GM12878 (cell line): ENCODE data around the gene SUPT7L. TPM values are rescaled to one million over a fixed set of nuclear protein-coding genes. Genes with fewer than 3 reads are reported as not detected.
A peak's percentile ranks its signal among the peaks of the same experiment; 100 is the strongest.

ENCODE experiments used
- CBX3 ChIP-seq: fragments of 200-600 bp; sonication (generic); IDR thresholded peaks from 2 replicates; pipeline ENCODE4 v1.6.1; 2016; ENCODE audit warnings: low read depth, borderline replicate concordance
- CREM ChIP-seq: IDR thresholded peaks from 2 replicates; pipeline ENCODE4 v1.6.1; 2014; ENCODE audit warnings: antibody characterized with exemption, low read depth
- ESRRA ChIP-seq: IDR thresholded peaks from 2 replicates; pipeline ENCODE4 v1.6.1; 2012; ENCODE audit warnings: mild to moderate bottlenecking, low read length, improper control_type of control experiment
- GABPA ChIP-seq: IDR thresholded peaks from 2 replicates; pipeline ENCODE4 v1.6.1; 2014; ENCODE audit warnings: antibody characterized with exemption, low read depth, mild to moderate bottlenecking, inconsistent platforms
- HCFC1 ChIP-seq: fragments of 150-350 bp; IDR thresholded peaks from 2 replicates; pipeline ENCODE4 v1.6.1; 2014; ENCODE audit warnings: low read length
- MXI1 ChIP-seq: fragments of 150-350 bp; IDR thresholded peaks from 2 replicates; pipeline ENCODE4 v1.6.1; 2011; ENCODE audit warnings: low read depth, mild to moderate bottlenecking, inconsistent platforms, low read length, improper control_type of control experiment
- MYC ChIP-seq: IDR thresholded peaks from 2 replicates; pipeline ENCODE4 v1.6.1; 2011; ENCODE audit warnings: mild to moderate bottlenecking, low read length, moderate library complexity, inconsistent platforms; ENCODE audit not compliant: insufficient read depth, insufficient replicate concordance, insufficient read length, severe bottlenecking
- NFXL1 ChIP-seq: fragments of 450-650 bp; IDR thresholded peaks from 2 replicates; pipeline ENCODE4 v1.6.1; 2017; ENCODE audit warnings: antibody characterized with exemption, mild to moderate bottlenecking, borderline replicate concordance
- PML ChIP-seq: IDR thresholded peaks from 2 replicates; pipeline ENCODE4 v1.6.1; 2012; ENCODE audit warnings: low read length, inconsistent platforms
- SREBF2 ChIP-seq: IDR thresholded peaks from 2 replicates; pipeline ENCODE4 v1.6.1; 2012; ENCODE audit warnings: mild to moderate bottlenecking, low read length
- SUZ12 ChIP-seq: fragments of 200-600 bp; sonication (generic); IDR thresholded peaks from one replicate; pipeline ENCODE4 v1.6.1; 2018; ENCODE audit warnings: antibody characterized with exemption, mild to moderate bottlenecking; ENCODE audit not compliant: unreplicated experiment
- TBL1XR1 ChIP-seq: IDR thresholded peaks from 2 replicates; pipeline ENCODE4 v1.6.1; 2012; ENCODE audit warnings: low read depth, low read length, improper control_type of control experiment
- WRNIP1 ChIP-seq: IDR thresholded peaks from 2 replicates; pipeline ENCODE4 v1.6.1; 2011; ENCODE audit warnings: low read depth, low read length, improper control_type of control experiment, borderline replicate concordance
- polyA plus RNA-seq, 11 experiments: library from polyadenylated mRNA; depleted of rRNA in 4 of 11; unstranded in 6 of 11; stranded (reverse) in 5 of 11; fragments of >200 nt; fragmentation: Nextera tagmentation in 4 of 11; fragmentation: Illumina TruSeq in 1 of 11; extraction: Ambion mirVana in 4 of 11; extraction: Trizol in 1 of 11; gene quantifications; 1 replicate in 1 of 11; 2 replicates in 10 of 11; pipeline versions ENCODE4 v1.2.1 to v1.2.3, GENCODE V29; 2011 to 2016; ENCODE audit warnings: inconsistent platforms in 2 of 11, missing spikeins in 2 of 11, low read depth in 1 of 11
- total RNA-seq, 4 experiments: library from RNA; depleted of rRNA in 3 of 4; stranded (reverse); fragments of >200 nt in 3 of 4; fragmentation: Illumina TruSeq in 1 of 4; extraction: Trizol in 1 of 4; gene quantifications; 2 replicates each; pipeline versions ENCODE4 v1.2.1 to v1.2.3, GENCODE V29; 2013 to 2021
- TF ChIP-seq, protein P1 (sequence below): fragments of 450-650 bp; formaldehyde crosslinking; IDR thresholded peaks from 2 replicates; pipeline ENCODE4 v1.4.0; 2022; ENCODE audit warnings: mild to moderate bottlenecking, moderate library complexity
- TF ChIP-seq, protein P2 (sequence below): fragments of 450-650 bp; IDR thresholded peaks from 2 replicates; pipeline ENCODE4 v1.6.1; 2017; ENCODE audit warnings: mild to moderate bottlenecking, moderate library complexity
- TF ChIP-seq, protein P3 (sequence below): fragments of 450-650 bp; IDR thresholded peaks from 2 replicates; pipeline ENCODE4 v1.6.1; 2016; ENCODE audit warnings: mild to moderate bottlenecking
- TF ChIP-seq, protein P4 (sequence below): fragments of 450-650 bp; IDR thresholded peaks from 2 replicates; pipeline ENCODE4 v1.6.1; 2016; ENCODE audit warnings: mild to moderate bottlenecking, moderate library complexity, borderline replicate concordance

Gene SUPT7L
- total and polyA plus RNA-seq, 10 of the 15 experiments (the other 5 are each of a cell fraction or from before 2014, with no cell fraction given) = 10.2 to 43.7 (median 21.3) TPM

DNA sequence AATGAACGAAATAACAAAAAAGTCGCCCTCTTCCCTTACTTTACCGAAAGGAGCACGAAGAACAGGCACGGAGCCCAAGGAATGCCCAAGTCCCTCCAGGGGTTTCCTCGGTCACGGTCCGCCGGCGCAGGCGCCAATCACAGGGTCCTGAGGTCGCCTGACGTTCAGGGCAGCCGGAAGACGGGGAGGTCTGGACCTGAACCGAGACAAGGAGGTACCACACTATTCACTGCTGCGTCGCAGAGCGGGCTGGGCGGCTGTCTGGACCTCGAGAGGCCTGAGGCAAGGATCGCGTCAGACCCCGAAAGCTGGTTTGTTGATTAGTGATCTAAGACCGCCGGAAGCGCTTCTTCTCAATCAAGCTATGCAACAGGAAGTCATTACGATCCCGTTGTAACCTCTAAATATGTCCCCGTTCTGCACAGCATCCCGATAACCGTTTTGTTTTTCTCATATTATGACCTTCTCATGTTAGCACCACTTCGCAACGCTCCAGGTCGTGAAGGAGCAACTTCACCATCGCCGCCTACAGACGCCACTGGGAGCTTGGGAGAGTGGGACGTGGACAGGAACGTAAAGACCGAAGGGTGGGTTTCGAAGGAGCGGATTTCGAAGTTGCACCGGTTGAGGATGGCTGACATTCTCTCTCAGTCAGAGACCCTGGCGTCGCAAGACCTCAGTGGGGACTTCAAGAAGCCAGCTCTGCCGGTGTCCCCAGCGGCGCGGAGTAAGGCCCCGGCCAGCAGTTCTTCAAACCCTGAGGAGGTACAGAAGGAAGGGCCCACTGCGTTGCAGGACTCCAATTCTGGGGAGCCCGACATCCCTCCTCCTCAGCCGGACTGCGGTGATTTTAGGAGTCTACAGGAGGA is at the start of gene SUPT7L, which contains the start of gene SLC4A1AP (continued):
- peak; percentile 99 for TF ChIP-seq GABPA
- no peak; the same call in 1 of the 2 replicates for TF ChIP-seq MXI1
- TF ChIP-seq SREBF2 = no peak
- no peak for TF ChIP-seq SUZ12
- TF ChIP-seq PML = peak; percentile 96
- TF ChIP-seq ESRRA = no peak
- TF ChIP-seq, protein P1, sequence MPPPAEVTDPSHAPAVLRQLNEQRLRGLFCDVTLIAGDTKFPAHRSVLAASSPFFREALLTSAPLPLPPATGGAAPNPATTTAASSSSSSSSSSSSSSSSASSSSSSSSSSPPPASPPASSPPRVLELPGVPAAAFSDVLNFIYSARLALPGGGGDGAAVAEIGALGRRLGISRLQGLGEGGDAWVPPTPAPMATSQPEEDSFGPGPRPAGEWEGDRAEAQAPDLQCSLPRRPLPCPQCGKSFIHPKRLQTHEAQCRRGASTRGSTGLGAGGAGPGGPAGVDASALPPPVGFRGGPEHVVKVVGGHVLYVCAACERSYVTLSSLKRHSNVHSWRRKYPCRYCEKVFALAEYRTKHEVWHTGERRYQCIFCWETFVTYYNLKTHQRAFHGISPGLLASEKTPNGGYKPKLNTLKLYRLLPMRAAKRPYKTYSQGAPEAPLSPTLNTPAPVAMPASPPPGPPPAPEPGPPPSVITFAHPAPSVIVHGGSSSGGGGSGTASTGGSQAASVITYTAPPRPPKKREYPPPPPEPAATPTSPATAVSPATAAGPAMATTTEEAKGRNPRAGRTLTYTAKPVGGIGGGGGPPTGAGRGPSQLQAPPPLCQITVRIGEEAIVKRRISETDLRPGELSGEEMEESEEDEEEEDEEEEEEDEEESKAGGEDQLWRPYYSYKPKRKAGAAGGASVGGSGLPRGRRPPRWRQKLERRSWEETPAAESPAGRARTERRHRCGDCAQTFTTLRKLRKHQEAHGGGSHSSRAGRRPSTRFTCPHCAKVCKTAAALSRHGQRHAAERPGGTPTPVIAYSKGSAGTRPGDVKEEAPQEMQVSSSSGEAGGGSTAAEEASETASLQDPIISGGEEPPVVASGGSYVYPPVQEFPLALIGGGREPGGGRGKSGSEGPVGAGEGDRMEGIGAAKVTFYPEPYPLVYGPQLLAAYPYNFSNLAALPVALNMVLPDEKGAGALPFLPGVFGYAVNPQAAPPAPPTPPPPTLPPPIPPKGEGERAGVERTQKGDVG (CRISPR knock-in tag) = no peak
- TF ChIP-seq, protein P2, sequence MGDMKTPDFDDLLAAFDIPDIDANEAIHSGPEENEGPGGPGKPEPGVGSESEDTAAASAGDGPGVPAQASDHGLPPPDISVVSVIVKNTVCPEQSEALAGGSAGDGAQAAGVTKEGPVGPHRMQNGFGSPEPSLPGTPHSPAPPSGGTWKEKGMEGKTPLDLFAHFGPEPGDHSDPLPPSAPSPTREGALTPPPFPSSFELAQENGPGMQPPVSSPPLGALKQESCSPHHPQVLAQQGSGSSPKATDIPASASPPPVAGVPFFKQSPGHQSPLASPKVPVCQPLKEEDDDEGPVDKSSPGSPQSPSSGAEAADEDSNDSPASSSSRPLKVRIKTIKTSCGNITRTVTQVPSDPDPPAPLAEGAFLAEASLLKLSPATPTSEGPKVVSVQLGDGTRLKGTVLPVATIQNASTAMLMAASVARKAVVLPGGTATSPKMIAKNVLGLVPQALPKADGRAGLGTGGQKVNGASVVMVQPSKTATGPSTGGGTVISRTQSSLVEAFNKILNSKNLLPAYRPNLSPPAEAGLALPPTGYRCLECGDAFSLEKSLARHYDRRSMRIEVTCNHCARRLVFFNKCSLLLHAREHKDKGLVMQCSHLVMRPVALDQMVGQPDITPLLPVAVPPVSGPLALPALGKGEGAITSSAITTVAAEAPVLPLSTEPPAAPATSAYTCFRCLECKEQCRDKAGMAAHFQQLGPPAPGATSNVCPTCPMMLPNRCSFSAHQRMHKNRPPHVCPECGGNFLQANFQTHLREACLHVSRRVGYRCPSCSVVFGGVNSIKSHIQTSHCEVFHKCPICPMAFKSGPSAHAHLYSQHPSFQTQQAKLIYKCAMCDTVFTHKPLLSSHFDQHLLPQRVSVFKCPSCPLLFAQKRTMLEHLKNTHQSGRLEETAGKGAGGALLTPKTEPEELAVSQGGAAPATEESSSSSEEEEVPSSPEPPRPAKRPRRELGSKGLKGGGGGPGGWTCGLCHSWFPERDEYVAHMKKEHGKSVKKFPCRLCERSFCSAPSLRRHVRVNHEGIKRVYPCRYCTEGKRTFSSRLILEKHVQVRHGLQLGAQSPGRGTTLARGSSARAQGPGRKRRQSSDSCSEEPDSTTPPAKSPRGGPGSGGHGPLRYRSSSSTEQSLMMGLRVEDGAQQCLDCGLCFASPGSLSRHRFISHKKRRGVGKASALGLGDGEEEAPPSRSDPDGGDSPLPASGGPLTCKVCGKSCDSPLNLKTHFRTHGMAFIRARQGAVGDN = peak; percentile 87
- TF ChIP-seq CBX3 = no peak
- peak; percentile 85 for TF ChIP-seq CREM
- TF ChIP-seq TBL1XR1 = 0 out of 2 replicates have a peak, but pooled peaks have one; percentile 60
- peak; percentile 81 for TF ChIP-seq HCFC1
- TF ChIP-seq, protein P3, sequence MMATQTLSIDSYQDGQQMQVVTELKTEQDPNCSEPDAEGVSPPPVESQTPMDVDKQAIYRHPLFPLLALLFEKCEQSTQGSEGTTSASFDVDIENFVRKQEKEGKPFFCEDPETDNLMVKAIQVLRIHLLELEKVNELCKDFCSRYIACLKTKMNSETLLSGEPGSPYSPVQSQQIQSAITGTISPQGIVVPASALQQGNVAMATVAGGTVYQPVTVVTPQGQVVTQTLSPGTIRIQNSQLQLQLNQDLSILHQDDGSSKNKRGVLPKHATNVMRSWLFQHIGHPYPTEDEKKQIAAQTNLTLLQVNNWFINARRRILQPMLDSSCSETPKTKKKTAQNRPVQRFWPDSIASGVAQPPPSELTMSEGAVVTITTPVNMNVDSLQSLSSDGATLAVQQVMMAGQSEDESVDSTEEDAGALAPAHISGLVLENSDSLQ = peak; percentile 90
- no peak for TF ChIP-seq MYC
- TF ChIP-seq WRNIP1 = peak; percentile 98
- no peak for TF ChIP-seq NFXL1
- TF ChIP-seq, protein P4, sequence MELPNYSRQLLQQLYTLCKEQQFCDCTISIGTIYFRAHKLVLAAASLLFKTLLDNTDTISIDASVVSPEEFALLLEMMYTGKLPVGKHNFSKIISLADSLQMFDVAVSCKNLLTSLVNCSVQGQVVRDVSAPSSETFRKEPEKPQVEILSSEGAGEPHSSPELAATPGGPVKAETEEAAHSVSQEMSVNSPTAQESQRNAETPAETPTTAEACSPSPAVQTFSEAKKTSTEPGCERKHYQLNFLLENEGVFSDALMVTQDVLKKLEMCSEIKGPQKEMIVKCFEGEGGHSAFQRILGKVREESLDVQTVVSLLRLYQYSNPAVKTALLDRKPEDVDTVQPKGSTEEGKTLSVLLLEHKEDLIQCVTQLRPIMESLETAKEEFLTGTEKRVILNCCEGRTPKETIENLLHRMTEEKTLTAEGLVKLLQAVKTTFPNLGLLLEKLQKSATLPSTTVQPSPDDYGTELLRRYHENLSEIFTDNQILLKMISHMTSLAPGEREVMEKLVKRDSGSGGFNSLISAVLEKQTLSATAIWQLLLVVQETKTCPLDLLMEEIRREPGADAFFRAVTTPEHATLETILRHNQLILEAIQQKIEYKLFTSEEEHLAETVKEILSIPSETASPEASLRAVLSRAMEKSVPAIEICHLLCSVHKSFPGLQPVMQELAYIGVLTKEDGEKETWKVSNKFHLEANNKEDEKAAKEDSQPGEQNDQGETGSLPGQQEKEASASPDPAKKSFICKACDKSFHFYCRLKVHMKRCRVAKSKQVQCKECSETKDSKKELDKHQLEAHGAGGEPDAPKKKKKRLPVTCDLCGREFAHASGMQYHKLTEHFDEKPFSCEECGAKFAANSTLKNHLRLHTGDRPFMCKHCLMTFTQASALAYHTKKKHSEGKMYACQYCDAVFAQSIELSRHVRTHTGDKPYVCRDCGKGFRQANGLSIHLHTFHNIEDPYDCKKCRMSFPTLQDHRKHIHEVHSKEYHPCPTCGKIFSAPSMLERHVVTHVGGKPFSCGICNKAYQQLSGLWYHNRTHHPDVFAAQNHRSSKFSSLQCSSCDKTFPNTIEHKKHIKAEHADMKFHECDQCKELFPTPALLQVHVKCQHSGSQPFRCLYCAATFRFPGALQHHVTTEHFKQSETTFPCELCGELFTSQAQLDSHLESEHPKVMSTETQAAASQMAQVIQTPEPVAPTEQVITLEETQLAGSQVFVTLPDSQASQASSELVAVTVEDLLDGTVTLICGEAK = peak; percentile 100
